Urothelium cell line (cell line): ENCODE results near the gene ZNF532.

Experiments
- DNase-seq: peaks from one replicate; pipeline ENCODE4 v3.0.0; 2011; ENCODE audit warnings: low spot score, mixed read lengths
- FAIRE-seq: peaks from 2 replicates; lab custom pipeline; 2011; peaks lifted over from hg19 to GRCh38; lab: Jason Lieb, UNC

Gene ZNF532

DNA sequence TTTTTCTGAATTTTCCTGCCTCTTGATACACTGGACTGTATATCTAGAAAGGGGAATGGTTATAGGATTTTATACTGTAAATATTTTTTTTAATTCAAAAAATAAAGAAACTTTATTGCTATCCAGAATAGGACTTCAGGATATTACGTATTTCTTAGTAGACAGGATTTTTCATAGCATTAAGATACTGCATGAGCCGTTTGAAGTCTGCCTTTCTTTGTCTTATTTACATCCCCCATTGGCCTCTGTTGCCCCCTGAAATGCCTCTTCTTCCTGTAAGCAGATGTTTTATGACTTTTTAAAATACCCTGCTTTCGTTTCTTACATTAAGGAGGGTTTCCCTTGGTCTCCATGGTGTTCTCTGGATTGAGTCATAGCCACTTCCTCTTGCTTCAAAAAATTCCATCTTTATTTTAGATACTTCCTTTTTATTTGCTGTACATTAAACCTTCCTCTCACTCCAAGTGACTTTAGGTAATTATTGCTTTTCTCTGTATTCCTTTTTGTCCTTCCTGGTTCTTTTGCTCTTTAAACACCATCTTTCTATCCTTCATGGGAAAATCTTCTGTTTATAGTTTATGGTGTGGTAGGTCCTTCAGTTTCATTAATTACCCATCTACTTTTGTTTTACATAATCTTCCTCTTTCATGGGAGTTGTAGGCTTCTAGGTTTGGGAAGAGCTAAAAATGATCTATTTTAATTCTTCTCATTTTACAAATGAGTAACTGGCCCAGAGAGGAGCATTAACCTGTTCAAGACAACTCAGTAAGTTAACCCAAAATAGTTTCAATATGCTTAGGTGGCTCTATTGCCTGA, 72.6 kb downstream of the ZNF532 start:
- FAIRE-seq (no peak), DNase-seq (no peak)

DNA sequence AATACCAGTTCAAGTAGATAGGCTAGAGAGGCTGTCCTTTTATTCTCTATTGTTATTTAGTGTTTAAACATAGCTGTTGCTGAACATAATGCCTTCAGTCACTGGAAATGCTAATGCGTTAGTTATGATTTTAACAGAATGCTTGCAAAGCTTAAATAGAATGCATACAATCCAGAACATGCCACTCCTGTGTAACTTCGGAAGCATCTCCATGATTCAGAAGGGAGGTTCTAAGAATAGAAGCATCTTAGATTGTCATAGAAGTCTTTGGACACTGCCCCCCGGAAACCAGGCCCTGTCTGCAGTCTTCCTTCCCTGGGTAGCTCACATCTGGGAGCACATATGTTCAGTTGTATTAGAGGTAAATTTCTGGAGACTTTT, 73.2 kb downstream of the ZNF532 start:
- no peak for DNase-seq
- no peak for FAIRE-seq

DNA sequence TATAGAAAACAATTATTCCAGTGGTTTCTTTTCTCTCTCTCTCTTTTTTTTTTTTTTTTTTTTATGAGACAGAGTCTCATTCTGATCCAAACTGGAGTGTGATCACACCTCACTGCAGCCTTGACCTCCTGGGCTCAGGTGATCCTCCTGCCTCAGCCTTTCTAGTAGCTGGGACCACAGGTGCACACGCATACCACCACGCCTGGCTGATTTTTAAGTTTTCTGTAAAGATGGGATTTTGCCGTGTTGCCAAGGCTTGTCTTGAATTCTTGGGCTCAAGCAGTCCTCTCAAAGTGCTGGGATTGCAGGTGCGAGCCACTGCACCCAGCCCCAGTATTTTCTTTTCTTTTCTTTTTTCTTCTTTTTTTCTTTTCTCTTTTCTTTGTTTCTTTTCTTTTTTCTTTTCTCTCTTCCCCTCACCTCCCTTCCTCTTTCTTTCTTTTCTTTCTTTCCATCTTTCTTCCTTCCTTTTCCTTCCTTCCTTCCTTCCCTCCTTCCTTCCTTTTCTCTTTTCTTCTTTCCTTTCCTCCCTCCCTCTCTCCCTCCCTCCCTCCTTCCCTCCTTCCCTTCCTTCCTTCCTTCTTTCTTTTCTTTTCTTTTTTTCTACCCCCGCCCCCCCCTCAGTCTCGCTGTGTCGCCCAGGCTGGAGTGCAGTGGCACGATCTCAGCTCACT, 76.9 kb downstream of the ZNF532 start:
- DNase-seq (no peak), FAIRE-seq (no peak)

DNA sequence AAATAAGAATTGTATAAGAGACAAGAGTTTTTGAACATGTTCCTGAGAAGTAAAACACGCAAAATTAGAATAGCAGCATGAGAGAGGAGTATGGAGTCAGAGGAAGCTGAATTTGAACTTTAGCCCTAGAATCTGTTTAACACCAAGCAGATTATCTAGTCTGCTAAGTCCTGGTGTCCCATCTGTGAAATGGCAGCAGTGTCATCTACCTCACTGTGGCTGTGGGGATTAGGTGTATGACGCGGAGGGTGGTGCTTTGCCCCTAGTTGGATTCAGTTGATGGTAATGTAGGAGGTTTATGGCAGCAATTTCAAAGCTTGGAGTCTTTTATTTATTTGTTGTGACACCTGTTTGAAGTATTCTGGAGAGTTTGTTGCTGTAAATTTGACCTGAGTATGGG, 79.2 kb downstream of the ZNF532 start:
- no peak for DNase-seq
- FAIRE-seq, result no peak

DNA sequence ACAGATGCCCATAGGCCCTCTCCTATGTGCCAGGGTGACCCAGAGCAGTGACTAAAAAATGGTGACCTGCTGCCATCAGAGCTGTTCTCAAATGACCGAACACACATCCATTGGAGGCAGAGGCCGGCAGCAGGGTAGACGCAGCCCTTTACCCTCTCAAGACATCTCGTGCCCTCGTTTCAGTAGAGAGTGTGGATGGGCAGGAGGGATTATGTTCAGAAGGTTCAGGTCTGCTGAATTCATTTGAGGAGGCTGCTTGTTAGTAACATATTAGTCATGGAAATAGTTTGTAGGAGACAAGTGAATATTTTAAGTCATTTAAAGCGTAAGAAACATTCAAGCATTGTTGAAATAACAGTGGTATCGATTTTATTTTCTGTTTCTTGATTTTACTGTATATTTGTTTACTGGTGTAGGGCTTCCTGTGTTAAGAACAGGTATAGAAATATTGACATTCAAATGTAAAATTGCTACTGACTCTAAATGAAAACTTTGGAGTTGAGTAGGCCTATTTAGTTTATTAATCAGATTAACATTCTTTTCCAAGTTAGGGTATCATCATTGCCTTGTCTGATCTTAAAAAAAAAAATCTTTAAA, 82.6 kb downstream of the ZNF532 start:
- DNase-seq (no peak), FAIRE-seq (no peak)

DNA sequence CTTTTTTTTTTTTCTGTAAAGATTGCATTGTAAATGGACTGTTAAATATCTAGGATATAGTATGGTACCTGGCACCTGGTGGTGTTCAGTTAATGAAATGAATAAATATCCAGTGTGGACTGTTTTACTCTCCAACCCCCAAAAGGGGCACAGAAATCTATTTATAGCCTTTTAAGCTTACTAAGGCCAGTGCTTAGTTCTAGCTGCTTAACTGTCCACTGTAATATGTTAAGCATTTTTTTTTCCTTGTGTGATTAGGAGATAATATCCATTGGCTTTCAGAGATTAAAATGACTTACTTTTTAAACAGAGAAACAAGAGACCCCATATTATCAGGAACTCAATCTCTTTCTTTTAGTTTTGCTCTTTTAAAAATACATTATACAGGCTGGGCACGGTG, 84.4 kb downstream of the ZNF532 start:
- FAIRE-seq (no peak), DNase-seq (no peak)

DNA sequence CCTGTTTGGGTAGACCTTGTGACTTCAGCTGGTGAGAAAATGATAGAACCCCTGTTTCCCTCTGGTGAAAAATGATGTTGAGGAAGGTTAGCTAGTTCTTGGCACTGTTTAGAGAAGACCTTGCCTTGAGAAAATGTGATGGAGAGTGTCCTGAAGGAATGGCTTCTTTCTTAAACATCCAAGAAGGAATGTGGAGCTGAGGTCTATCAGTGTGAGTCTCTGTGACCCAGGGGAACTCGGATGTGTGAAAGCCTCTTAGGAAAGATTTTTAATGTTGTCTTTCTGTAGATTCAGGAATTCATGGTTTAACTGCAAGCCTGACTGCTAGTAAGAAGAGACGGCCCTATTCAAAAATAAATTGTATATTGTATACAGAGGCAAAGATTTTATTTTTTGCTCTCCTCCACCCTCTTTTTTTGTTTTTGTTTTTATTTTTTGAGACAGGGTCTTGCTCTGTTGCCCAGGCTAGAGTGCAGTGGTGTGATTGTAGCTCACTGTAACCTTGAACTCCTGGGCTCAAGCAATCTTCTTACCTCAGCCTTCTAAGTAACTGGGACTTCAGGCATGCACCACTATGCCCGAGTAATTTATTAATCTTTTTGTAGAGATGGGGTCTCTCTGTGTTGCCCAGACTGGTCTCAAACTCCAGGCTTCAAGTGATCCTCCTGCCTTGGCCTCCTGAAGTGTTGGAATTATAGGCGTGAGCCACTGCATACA, 87.5 kb downstream of the ZNF532 start:
- no peak for DNase-seq
- FAIRE-seq, result no peak

DNA sequence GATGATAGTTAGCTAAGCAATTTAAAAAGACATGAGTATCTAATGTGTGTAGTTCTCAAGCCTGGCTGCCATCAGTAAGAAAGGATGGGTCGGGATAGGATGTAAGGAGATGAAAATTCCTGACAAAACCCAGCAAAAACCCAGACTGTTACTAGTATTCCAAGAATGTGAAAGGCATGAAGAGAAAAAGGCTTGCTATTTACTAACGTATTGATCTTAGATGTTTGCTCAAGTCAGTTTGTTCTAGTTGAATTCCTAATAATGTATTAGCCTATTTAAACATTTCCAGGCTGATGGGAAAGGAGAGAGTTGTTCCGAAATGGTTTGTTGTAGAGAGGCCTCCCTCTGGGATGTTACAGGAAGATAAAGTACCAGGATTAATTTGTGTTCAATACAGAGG, 88.2 kb downstream of the ZNF532 start:
- no peak for DNase-seq
- FAIRE-seq, result no peak

DNA sequence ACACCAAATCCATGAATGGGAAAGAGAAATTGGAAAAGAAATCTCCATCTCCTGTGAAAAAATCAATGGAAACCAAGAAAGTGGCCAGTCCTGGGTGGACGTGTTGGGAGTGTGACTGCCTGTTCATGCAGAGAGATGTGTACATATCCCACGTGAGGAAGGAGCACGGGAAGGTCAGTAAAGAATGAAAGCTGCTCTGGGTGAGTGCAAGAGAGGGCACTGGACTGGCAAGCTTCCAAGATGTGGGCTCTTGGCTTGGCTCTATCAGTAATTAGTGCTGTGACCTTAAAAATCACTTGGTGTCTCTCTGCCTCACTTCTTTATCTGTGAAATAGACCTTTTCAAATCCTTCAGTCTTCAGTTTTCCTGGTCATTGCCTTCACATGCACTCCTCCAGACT, 89.0 kb downstream of the ZNF532 start:
- DNase-seq, result no peak

DNA sequence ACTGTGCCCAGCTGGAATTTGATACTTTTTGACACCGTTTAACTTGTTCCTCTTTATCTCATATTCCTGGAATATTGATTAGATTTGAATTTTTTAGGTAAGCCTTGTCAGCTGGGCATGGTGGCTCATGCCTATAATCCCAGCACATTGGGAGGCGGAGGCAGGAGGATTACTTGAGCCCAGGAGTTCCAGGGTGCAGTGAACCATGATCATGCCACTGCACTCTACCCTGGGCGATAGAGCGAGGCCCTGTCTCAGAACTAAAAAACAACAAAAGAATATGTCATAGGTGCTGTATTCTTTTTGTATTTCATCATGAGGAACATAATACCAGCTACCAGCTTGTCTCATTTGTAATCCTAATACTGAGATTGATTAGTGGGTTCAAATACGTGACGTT, 90.3 kb downstream of the ZNF532 start:
- no peak for DNase-seq
- no peak for FAIRE-seq

More for the DNA sequence above, 89.0 kb downstream of the ZNF532 start:
- no peak for FAIRE-seq

DNA sequence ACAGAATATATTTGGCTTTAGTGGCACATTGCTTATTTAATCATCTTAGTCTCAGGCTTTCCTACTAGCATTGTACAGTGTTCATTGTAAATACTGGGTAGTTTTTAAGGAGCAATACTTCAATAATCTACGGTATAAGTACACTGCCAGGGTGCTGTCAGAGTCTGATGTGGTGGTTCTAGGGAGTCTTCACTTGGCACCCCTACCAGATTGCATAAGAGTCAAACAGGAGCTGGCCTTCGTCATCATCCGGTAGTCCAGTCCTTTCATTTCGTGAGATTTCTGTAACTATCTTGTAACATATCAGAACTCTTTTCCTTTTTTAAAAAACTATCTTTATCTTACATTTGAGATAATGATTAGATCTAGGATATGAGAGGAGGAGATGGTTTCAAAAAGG, 91.1 kb downstream of the ZNF532 start:
- DNase-seq (no peak), FAIRE-seq (no peak)

DNA sequence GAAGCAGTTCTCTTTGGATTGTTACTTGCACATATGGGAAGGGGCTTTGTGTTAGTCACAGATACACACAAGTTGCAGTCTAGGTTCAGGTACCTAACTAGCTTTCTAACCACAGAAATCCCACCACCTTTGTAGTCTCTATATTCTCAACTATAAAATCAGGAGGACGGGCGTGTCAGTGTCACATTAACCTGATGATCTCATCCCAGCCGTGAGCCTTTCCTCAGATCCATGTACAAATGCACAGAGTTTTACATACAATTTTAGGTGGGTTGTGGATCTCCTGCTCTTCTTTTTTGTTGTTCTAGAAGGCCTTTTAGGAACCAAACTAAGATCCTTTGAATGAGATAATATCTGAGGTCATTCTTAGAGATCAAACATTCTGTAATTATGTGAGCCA, 94.0 kb downstream of the ZNF532 start:
- no peak for FAIRE-seq
- no peak for DNase-seq

DNA sequence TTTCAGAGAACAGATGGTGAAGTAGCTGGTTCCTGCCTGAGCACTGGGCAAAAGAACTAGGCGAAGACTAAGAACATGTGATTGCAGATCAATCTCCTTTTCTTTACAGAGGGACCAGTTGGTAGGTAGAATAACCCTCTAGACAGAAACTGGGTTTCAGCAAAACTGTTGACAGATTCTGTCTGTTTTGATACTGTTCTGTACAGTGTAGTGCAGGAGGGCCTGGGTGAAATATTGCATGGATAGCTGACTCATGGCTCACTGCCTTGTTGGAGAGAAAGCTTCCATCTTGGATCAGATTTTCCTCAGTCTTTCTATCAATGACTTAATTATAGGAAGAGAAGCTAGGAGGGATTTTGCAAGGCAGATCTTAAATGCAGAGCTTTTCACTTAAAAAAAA, 95.8 kb downstream of the ZNF532 start:
- no peak for FAIRE-seq
- DNase-seq, result no peak

DNA sequence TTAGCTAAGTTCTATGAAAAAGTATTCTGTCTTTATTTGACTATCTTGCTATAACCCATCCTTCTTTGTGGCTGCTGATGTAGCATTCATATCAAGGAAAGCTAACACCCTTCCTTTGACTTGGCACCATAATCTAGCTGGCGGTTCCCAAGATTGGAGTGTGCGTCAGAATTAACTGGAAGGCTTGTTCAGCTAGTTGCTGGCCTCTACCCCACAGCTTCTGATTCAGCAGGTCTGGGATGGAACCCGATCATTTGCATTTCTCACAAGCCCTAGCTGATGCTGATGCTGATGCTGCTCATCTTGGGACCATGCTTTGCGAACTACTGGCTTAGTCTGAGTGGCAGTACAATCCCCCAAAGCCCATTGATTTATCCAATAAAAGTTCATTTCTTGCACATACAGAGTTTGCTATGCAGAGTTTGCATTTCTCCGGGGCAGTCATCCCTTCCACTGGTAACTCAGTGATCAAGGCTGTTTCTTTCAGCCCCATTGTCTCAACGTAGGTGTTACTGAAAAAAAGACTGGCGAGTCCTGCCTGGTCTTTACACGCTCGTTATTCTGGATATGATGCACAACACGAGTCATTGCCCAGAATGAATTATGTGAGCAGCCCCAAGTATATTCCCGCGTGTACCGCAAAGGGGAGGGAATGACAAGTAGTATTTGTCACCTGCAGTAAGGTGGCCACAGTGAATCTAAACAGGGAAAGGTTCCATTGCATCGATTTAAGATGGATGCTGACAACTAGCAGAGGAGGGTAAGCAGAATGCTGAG, 96.5 kb downstream of the ZNF532 start:
- FAIRE-seq, result no peak
- no peak for DNase-seq

DNA sequence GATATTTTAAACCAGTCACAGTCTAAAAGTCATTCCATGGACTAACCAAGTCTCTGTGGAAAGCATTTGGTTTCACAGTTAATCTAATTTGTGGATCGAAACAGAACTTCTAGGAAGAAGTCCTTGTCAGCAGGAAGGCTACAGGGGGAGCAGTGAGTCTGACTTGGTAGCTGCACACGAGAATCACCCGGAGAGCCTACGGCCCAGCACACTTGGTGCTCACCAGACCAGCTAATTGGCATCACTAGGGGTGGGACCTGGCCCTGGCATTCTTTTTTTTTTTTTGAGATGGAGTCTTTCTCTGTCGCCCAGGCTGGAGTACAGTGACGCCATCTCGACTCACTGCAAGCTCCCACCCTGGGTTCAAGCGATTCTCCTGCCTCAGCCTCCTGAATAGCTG, 97.7 kb downstream of the ZNF532 start:
- FAIRE-seq (no peak), DNase-seq (no peak)

DNA sequence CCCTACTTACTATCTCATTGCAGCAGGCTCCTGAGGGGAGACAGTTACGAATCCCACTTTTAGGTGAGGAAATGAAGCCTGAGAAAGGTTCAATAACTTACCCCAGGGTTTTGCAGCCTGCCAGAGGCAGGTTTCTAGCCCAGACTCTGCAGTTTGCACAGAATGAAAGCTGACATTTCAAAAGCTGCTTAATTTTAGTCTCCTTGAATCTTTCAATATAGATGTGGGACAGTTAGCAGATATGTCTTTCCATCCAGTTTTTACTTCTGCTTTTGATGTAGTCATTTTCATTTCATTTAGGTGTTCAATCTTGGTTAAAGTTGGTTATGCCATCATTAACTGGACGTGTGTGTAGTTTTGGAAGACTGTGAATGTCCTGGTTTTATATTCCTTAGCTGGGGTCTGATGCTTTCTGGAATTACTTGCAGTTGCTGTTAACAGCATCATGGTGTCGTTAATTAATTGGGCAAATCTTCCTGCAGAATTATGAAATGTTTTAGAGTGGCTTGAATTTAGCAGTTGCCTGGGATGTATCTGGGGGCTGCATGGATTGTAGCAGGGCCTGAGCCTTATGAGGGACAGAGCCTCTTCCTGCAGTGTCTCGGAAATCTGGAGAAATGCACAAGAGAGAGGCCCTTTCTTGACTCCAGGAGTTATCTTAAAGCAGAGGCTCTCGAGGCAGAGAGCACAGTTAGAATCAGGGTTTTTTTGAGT, 100.8 kb downstream of the ZNF532 start:
- DNase-seq (no peak), FAIRE-seq (no peak)

DNA sequence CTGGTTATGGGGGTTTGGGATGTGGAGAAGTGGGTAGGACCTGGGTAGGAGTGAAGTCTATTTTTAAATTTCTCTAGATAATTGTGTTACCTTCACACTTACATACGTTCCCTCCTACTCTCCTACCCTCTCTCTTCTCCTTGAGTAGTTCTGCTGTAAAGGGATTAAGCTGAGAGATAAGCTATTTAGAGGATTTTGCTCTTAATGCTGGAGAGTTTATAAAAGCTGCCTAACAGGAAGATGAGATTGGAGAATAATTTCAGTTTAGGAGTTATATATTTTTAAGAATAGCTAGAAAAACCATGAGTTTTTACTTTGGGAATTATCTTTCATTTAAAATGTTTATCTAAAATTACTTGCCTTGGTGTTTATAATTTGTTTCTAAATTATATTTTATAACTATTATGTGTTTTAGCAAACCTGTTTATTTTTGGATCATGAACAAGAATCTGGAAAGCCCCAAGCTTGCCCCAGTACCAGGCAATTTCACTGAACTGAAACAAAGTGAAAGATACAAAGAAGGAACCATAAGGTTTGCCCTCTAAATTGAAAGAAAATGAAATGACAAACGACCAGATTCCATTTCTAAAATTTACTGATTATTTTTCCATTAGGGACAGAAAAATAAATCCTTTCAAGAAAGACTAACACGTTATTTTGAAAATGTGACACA, 101.5 kb downstream of the ZNF532 start:
- FAIRE-seq, result no peak
- DNase-seq, result no peak

DNA sequence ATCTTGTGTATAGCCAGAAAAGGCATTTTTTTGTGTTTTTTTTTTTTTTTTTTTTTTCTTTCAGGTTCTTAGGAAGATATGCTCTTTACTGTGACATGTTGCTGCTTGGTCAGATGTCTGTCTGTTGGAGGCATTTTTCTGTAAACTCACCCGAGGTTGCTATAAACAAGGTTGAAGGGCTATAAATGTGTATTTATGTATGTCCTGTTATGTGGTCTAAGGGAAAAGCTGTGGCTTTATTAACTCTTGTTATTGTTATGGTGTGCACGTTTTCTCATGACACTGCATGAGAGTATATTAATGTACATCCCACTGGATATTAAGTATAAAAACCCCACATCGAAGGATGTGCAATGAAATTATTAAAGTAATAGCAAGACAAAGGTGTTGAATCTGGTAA, 102.0 kb downstream of the ZNF532 start:
- DNase-seq (no peak), FAIRE-seq (no peak)

DNA sequence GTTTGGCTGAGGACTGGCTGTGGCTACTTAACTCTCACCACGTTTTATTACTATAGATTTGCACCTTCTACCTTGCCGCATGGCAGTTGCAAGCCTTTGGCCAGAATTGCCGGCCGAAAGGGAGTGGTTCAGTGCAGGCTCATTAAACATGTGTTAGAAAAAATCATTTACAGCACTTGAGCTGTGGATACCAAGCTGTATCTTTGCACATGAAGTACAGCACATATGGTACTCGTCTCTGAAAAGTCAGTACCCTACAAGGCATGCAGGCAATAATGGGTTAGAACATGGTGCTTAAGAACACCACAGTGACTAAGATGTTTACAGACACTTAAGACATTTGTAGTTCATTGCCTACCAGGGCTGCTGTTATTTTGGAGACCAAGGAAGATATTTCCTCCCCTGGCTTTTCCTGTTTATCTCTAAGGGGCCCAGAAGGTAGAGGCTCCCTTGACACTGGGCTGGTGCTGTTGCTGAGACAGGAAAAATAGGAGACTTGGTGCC, 103.1 kb downstream of the ZNF532 start:
- no peak for FAIRE-seq

More for the DNA sequence above, 103.1 kb downstream of the ZNF532 start:
- DNase-seq, result no peak
